ENCODE measurements around the gene GLT1D1.
"Not testable (repeated sequence)": the region's sequence is repeated elsewhere in the genome, so short reads cannot be mapped to it uniquely, and the experiment has no call there.

The GLT1D1 gene

GRCh38 chr12:128852885-128853599 lies at the start of gene GLT1D1:
Gene GLT1D1, plus strand, starts transcription at chr12:128853478. Its CDS starts 104 bp downstream, at chr12:128853582.
- FAIRE-seq: no peak

GRCh38 chr12:128803788-128804187 lies 49.5 kb upstream of the GLT1D1 start:
- no peak for FAIRE-seq

- no peak for FAIRE-seq
Observed at GRCh38 chr12:128804762-128805161, 48.5 kb upstream of the GLT1D1 start.

- FAIRE-seq: not testable (repeated sequence)
Observed at GRCh38 chr12:128805406-128805805, 47.9 kb upstream of the GLT1D1 start.

GRCh38 chr12:128806573-128806972 lies 46.7 kb upstream of the GLT1D1 start:
- no peak for FAIRE-seq

- FAIRE-seq: no peak
Observed at GRCh38 chr12:128807161-128807724, 46.0 kb upstream of the GLT1D1 start.

- FAIRE-seq: no peak
Observed at GRCh38 chr12:128808651-128809050, 44.6 kb upstream of the GLT1D1 start.

- FAIRE-seq: no peak
Observed at GRCh38 chr12:128810182-128811127, 42.8 kb upstream of the GLT1D1 start.

GRCh38 chr12:128811806-128812205 lies 41.5 kb upstream of the GLT1D1 start:
- no peak for FAIRE-seq

- FAIRE-seq: no peak
Observed at GRCh38 chr12:128813392-128813791, 39.9 kb upstream of the GLT1D1 start.

- no peak for FAIRE-seq
Observed at GRCh38 chr12:128813883-128814282, 39.4 kb upstream of the GLT1D1 start.

GRCh38 chr12:128814411-128815261 lies 38.6 kb upstream of the GLT1D1 start:
- no peak for FAIRE-seq

GRCh38 chr12:128815779-128816642 lies 37.3 kb upstream of the GLT1D1 start:
- no peak for FAIRE-seq

GRCh38 chr12:128816643-128816920 lies 36.7 kb upstream of the GLT1D1 start:
- no peak for FAIRE-seq

- FAIRE-seq: no peak
Observed at GRCh38 chr12:128817111-128818015, 35.9 kb upstream of the GLT1D1 start.

- FAIRE-seq: no peak
Observed at GRCh38 chr12:128818065-128819022, 34.9 kb upstream of the GLT1D1 start.

- no peak for FAIRE-seq
Observed at GRCh38 chr12:128819293-128820144, 33.8 kb upstream of the GLT1D1 start.

- FAIRE-seq: no peak
Observed at GRCh38 chr12:128820253-128820652, 33.0 kb upstream of the GLT1D1 start.
